Measurements from ENCODE around the gene SH3GL3.

The SH3GL3 gene

DNA sequence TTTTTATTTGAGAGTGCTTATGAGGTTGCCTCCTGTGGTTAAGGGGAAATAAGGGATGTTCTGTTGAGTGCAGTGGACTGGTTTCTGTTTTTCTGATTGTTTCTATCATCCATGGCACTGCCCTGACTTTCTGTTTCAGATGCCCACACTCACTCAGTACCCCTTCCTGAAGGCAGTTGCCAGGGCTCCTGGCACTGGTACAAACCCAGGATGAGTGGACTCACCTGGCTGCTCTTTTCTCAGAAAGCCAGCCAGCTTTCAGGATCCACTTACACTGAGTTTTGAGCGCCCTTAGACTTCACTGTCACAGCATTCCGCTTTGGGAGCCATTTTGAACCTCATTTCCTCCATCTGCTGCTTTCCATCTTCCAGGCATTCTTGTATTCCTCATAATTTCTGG lies 150.9 kb downstream of the SH3GL3 start:
- no peak overlapping the region for H3K27ac Mint-ChIP-seq
- peaks cover 22% of the 10 kb centered on the region for H3K36me3 Mint-ChIP-seq (ENCODE audit: low read depth)
- peaks cover under 1% of the 10 kb centered on the region for H3K4me1 Mint-ChIP-seq
- peaks cover 20% of the 10 kb centered on the region for H3K9me3 Mint-ChIP-seq
- H3K27me3 Mint-ChIP-seq (ENCODE audit: low read depth) = no peaks in the 10 kb centered on the region
- no peak for TF ChIP-seq CTCF (IDR thresholded peaks at IDR 0.05; ENCODE audit: unreplicated experiment in 3 of 3)
- no peak overlapping the region for H3K4me3 Mint-ChIP-seq

DNA sequence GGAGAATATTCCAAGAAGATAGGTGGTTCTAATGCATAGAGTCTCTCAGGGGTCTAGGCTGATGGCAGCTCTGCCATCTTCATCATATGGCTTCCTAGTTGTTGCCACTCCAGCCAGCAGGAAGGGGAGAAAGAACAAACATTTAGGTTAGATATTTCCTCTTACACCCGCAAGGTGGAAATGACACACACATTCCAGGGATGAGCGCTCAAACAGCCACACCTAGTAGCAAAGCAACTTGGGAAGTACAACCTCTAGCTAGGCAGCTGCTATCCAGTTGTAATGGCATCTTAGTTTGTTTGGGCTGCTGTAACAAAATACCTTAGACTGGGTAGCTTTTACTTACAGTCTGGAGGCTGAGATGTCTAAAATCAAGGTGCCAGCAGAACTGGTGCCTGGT lies 154.9 kb downstream of the SH3GL3 start:
- TF ChIP-seq CTCF (IDR thresholded peaks at IDR 0.05; ENCODE audit: unreplicated experiment in 3 of 3) = no peak
- Mint-ChIP-seq H3K4me3 (no peak overlapping the region), H3K4me1 (peaks cover 6% of the 10 kb centered on the region), H3K27me3 (ENCODE audit: low read depth) (no peaks in the 10 kb centered on the region), H3K9me3 (peaks cover 25% of the 10 kb centered on the region), H3K36me3 (ENCODE audit: low read depth) (peaks cover 22% of the 10 kb centered on the region), H3K27ac (no peak overlapping the region)

- Mint-ChIP-seq H3K27ac (no peak overlapping the region), H3K36me3 (ENCODE audit: low read depth) (peaks cover 22% of the 10 kb centered on the region), H3K9me3 (peaks cover 24% of the 10 kb centered on the region), H3K4me1 (peaks cover 6% of the 10 kb centered on the region), H3K4me3 (no peak overlapping the region), H3K27me3 (ENCODE audit: low read depth) (no peaks in the 10 kb centered on the region)
- TF ChIP-seq CTCF (IDR thresholded peaks at IDR 0.05; ENCODE audit: unreplicated experiment in 3 of 3) = no peak
These were observed 157.4 kb downstream of the SH3GL3 start for GRCh38 chr15:83604549-83604948.

DNA sequence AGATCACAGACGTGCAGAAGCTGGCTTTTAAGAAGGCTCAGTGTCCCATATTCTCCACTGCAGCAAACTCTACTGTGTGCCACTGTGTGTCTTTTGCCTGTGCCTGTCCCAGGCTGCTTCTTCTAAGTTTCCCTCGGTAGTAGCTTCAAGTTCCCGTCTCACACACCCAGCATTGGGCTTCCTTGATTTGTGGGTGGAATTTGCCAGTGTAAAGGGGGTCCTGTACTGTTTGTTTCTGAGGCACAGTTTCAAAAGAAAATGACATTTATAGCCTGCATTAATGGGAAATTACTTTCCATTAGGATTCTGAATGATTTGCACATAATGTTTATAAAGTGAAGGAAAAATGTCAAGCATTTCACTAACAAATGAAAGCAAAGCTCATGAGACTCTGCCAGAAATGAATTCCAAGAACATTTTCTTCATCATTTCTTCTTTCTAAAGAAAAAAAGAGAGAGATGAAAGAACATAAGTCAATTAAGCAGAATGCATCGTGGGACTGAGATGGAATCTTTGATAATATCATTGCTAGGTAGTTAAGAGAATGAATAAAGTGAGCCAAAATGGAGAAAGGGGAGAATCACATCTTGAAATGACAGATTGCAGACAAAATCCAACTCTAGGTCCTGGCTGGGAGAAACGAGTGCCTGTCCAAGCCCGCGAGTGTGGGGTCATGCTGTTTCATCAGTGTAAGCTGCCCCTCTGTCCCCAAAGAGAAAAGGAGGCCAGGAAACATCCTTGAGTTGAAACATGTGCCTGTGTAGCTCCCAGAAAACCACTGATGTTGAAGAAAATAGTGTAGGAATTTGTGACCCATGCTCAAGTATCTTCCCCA lies 158.2 kb downstream of the SH3GL3 start:
- Mint-ChIP-seq H3K27me3 (ENCODE audit: low read depth) (peaks cover 2% of the 10 kb centered on the region), H3K36me3 (ENCODE audit: low read depth) (peaks cover 14% of the 10 kb centered on the region), H3K4me3 (no peak overlapping the region), H3K27ac (peak overlapping the region in 2 of 3 experiments; percentile 3 to 4), H3K4me1 (peaks cover 6% of the 10 kb centered on the region), H3K9me3 (peaks cover 16% of the 10 kb centered on the region)
- TF ChIP-seq CTCF (IDR thresholded peaks at IDR 0.05; ENCODE audit: unreplicated experiment in 3 of 3) = no peak

GRCh38 chr15:83610132-83610531 lies 163.0 kb downstream of the SH3GL3 start:
- Mint-ChIP-seq H3K4me1 (peaks cover 18% of the 10 kb centered on the region), H3K9me3 (no peaks in the 10 kb centered on the region), H3K27me3 (ENCODE audit: low read depth) (peaks cover 4% of the 10 kb centered on the region)

More at GRCh38 chr15:83610132-83610531, 163.0 kb downstream of the SH3GL3 start:
- Mint-ChIP-seq H3K36me3 (ENCODE audit: low read depth) (no peaks in the 10 kb centered on the region), H3K27ac (peak overlapping the region in 1 of 3 experiments; percentile 33), H3K4me3 (no peak overlapping the region)
- TF ChIP-seq CTCF (IDR thresholded peaks at IDR 0.05; ENCODE audit: unreplicated experiment in 3 of 3) = no peak

Data from nephron (organoid).